H4 (cell line): Measurements from ENCODE around the gene CYYR1. TPM values are rescaled to one million over a fixed set of nuclear protein-coding genes. Genes with fewer than 3 reads are reported as not detected.

Experiments
- DNase-seq: peaks from one replicate; pipeline ENCODE4 v3.0.0-alpha.2; 2015; ENCODE audit warnings: low spot score
- total RNA-seq: library from RNA; depleted of rRNA; stranded (reverse); fragments of >200 nt; shearing (Covaris generic); gene quantifications from 2 replicates; pipeline ENCODE4 v1.2.3, GENCODE V29; 2014

CYYR1 gene
- total RNA-seq, 1 experiment from 2014 or later: not detected

DNA sequence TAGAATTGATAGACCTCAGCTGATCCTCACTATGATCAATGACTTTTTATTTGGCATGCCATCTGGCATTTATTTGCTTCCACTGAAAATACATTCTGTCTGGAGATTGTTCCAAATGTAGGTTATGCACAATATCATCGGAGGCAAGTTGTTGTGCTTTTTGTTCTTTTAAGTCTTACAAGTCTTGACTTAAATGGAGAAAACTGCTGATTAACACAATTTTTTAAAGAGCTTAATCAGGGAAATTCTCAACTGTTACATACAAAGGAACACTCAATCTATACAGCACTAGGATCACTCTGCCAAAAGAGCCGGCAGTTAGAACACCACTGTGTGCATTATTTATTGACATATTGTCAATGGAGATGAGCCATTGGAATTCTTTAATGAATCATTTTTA lies 19.2 kb downstream of the CYYR1 start:
- no peak for DNase-seq

GRCh38 chr21:26550326-26550725 lies 22.8 kb downstream of the CYYR1 start:
- DNase-seq: no peak

- DNase-seq: no peak
These were observed 26.5 kb downstream of the CYYR1 start for GRCh38 chr21:26546446-26547097.

DNA sequence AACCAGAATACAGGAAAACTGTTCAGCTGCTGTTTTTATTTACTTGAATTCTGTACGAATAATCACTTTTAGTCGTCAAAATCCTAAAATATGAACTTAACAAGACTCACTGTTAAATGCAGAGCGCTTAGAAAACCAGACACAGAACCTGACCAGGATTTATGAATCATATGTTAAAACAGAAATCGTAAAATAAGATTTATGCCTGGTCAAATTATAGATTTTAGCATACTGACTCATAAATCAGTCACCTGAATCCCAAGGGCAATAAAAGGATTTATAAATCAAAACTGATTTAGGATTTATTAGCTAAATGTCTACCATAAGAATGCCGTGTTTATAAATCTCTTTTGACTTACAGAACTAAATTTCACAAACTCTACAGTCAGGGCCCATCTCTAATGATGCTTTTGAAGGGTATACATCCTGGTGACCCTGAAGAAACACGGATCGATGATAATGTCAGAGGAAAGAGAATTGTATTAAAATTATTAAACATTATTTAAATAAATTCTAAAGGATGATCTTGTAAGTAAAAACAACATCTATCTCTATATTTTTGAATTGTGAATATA lies 28.8 kb downstream of the CYYR1 start:
- DNase-seq: no peak

- DNase-seq: no peak
These were observed 32.4 kb downstream of the CYYR1 start for GRCh38 chr21:26540651-26541050.

GRCh38 chr21:26539566-26539965 lies 33.5 kb downstream of the CYYR1 start:
- no peak for DNase-seq

DNA sequence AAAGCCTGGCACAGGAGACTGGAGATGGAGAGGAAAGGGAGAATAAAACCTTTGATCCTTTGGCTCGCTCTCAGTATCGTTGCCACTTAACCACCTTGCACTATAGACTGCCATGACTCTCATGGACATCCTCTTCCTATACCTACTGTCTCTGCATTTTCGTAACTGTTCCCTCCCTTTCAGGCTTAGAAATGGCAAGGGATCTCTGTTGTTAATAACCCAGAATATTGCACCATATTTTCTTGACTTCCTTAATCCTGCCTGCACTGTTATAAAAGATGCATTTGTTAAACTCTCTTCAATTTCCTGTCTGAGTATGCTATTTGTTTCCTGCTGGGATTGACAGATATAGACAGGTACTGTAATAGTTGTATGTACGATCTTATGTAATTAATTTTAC lies 38.6 kb downstream of the CYYR1 start:
- no peak for DNase-seq

GRCh38 chr21:26532208-26532607 lies 40.9 kb downstream of the CYYR1 start:
- no peak for DNase-seq

DNA sequence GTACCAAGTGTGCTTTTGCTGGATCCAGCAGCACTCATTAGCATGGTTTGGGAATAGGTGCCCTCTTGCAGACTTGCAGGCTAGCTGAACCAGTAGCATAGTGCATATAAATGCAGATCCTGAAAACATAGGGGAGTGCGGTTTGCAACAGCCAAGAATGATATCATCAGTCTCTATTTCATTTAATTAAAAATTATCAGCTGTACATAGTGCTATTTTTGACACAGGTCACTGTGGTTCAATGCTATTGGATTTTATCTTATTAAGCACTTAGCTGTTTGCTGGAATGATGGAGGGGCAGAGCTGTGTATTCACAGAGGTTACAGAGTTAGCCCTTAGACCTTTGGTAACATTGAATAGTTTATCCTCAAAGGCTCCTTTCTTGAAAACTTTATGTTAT lies 43.6 kb downstream of the CYYR1 start:
- DNase-seq: no peak

DNA sequence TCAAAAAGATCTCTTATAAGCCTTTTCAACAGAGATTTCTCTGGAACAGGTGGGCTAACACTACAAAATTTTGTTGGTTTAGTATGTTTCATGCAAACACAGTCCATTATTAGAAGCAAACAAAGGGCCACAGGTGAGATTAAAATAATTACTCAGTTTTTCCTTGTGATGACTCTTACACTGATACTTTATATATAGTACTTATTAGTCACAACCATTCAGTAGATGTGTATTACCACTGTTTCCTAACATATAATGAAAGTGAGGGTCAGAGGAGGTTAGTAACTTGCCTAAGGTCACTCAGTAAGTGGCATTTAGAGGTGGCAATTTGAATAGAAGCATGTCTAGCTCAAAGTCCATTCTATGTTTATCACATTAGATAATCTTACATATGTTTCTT lies 44.2 kb downstream of the CYYR1 start:
- DNase-seq: no peak

GRCh38 chr21:26522704-26523103 lies 50.4 kb downstream of the CYYR1 start:
- no peak for DNase-seq

DNA sequence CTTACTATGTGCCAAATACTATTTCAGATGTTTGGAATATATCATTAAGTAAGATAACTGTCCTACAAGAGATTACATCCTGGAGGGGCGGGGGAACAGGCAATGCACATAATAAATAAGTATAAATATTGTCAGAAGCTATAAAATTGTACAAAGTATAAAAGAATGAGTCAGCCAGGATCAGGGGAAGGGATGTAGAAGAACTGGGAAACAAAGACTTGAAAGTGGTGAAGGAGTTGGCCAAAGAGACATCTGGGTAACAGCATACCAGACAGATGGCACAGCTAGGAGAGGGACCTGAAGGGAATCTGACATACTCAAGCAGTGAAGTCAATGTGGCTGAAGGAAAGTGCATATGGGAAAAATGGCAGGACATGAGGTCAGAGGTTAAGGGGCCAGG lies 53.9 kb downstream of the CYYR1 start:
- no peak for DNase-seq

- DNase-seq: no peak
These were observed 57.8 kb downstream of the CYYR1 start for GRCh38 chr21:26515257-26515656.

GRCh38 chr21:26513212-26513611 lies 59.9 kb downstream of the CYYR1 start:
- DNase-seq: peak; percentile 10

GRCh38 chr21:26512664-26513063 lies 60.4 kb downstream of the CYYR1 start:
- DNase-seq: no peak

DNA sequence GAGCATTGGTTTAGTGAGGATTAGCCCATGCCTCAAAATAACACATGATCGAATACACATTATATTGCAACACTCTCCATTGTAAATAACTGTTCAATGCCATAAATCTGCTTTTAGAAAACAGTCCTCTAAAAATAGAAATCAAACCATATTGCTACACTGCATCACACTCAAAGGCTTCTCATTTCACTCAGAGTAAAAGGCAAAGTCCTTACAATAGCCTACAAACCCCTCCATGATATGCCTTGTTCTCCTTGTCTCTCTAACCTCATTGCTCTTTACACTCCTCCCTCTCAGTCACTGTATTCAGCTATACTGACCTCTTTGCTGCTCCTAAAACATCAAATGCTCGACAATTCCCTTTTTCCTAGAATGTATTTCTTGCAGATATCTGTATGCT lies 64.2 kb downstream of the CYYR1 start:
- DNase-seq: no peak

DNA sequence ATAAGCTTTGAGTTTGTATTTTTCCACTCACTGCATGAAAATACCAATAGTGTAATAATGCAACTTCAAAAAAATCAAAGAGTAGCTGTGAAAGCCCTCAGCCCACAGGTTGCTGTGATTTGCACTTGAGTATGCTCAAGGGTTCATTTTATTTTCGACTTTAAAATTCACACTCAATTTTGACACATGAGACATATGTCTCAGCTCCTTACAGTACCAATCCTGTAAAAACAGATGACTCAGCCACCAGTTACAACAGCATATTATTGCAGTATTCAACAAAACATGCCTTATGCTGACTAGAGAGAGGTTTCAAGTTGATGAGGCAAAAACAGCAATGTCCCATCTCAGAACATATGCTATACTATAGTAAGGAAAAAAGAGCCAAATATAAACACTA lies 66.1 kb downstream of the CYYR1 start:
- DNase-seq: no peak

GRCh38 chr21:26505211-26505610 lies 67.9 kb downstream of the CYYR1 start:
- DNase-seq: no peak

GRCh38 chr21:26503414-26503813 lies 69.7 kb downstream of the CYYR1 start:
- no peak for DNase-seq

DNA sequence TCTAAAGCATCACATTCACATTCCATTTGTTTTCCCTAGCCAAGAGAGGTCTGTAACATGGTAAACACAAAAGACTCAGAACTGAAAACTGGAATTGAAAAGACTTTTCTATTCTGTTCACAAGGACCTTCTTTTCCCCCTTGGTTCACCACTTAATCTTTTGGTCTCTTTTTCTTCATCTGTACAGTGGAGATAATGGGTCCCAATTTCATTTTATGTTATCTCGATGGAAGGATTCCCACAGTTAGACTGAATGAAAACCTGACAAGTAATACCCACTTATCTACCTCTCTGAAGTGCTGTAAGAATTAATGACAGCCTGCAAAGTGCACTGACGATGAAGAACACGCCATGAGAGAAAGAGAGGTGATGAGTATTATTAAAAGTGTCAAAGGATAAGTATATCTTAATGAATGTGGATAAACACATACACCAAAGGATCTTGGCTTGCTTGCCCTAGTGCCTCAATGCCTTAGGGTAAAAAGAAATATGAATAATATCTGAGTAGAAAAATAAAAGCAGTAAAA lies 71.5 kb downstream of the CYYR1 start:
- DNase-seq: no peak

DNA sequence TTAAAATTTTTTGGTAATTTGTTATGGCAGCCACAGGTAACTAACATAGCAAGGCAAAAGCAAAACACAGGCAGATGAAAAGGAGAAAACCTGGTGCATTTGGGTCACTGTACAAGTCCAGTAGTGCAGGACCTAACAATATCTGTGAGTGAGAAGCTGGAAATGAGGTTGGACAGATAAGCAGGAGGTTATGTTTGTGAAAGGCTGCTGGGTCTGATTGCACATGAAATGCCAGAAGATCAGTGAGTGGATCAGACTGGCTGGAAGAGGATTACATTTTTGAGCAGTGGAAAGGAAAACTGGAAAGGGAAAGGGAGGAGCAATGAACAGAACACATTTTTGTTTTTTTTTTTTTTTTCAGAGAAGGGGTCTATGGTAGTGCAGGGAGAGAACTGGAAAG lies 73.6 kb downstream of the CYYR1 start:
- no peak for DNase-seq

DNA sequence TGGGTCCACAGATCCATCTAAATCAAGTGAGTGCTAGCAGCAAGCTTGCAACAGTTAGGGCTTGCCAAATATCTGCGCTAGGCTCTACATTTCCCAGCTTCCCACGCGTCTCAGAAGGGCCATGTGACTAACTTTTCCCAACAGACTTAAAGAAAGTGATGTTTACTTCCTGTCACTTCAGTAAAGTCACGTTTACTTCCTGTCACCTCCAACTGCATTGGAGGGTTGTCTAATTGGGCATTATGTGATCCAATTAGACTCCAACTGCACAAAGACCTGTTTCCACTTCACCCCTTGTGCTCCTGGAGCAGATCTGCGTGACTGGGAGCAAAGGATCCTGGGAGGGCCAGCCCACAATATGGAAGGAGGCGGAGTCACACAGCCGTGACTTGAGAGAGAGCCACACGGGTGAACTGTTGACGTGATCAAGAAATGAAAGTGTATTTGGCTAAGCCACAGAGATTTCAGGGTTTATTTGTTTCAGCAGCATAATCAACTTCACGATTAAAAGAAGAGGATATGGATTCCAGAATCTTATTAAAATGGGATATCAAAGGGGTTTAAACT lies 77.7 kb downstream of the CYYR1 start:
- peak; percentile 40 for DNase-seq

DNA sequence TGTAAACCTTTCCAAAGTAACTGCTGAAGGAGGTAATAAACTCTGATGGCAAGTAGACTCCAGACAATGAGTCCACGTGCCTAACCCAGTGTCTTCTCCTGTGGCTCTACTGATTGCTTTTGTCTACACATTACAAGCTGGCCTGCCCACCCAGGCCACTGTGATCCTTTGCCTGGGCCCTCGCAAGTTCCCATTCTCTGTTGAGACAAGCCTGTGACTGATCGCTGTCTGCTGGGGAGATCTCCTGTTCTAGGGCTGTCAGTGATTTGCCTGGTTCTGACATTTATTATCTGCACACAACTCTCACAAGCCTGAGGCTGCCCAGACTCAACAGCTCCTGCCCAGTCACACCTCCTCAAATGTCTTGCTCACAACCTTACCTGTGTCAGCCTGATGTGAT lies 81.4 kb downstream of the CYYR1 start:
- DNase-seq: no peak
